M059J (cell line): Measurements from ENCODE around the gene ASCC1. TPM values are rescaled to one million over a fixed set of nuclear protein-coding genes. Genes with fewer than 3 reads are reported as not detected.

Source experiments
- DNase-seq: peaks from one replicate; pipeline ENCODE4 v3.0.0-alpha.2; 2012; ENCODE audit warnings: low read depth
- total RNA-seq: library from RNA; depleted of rRNA; stranded (reverse); fragments of >200 nt; shearing (Covaris generic); gene quantifications from 2 replicates; pipeline ENCODE4 v1.2.3, GENCODE V29; 2014

ASCC1 gene
- total RNA-seq, 1 experiment from 2014 or later = 37.1 TPM

DNA sequence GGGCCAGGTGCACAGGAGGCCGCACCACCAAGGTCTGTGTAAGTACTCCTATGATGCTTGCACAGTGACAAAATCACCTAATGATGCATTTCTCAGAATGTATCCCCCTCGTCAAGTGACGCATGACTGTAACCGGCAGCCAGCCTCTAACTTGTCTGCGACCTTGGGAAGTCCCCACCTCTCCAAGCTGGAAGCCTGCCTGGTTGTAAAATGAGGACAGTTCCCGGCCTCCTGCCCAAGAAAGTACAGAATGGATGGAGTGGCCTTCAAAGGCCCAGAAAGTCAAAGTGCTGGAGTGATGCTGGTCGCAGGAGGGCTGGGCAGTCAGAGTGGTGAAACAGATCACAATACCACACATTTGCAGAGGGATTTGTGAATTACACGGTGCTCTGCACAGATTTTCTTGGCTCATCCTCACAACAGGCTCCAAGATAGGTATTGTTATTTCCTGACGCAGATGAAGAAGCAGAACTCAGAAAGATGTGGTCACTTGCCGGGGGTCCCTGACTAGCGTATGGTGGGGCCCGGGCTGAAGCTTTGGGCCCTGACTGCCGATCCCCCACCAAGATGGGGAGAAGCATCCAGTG is 150.5 kb downstream of the ASCC1 start:
- no peak for DNase-seq

DNA sequence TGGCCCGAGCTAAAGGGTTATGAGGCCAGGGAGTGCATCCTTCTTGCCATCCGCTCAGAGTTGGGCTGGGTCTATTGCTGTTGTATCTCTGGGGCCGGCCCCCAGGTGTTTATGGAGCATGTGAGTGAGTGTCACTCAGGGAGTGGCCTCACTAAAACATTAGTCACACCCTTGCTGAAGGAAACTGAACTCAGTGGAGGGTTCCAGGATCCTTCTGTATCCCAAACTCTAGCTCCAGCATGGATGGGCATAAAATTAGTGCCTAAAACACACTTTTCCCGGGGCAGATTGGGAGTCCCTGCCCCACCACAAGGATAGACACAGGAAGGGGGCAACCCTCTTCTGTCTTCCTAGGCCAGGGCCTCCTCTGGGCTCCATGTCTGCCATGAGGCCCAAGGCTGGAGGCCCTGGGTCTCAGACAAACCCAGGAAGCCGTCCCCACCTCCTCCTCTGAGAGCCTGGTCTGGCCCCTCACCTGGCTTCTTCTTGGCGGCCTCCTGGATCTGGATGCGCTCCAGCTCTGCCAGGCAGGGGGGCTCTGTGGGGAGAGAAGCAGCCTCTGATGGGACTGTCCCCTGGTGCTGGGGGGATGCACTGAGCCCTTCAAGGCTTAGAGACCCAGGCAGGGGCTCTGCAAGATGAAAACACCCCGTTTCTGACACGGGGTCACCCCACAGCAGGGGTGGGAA is 152.2 kb downstream of the ASCC1 start:
- peak; percentile 25 for DNase-seq

DNA sequence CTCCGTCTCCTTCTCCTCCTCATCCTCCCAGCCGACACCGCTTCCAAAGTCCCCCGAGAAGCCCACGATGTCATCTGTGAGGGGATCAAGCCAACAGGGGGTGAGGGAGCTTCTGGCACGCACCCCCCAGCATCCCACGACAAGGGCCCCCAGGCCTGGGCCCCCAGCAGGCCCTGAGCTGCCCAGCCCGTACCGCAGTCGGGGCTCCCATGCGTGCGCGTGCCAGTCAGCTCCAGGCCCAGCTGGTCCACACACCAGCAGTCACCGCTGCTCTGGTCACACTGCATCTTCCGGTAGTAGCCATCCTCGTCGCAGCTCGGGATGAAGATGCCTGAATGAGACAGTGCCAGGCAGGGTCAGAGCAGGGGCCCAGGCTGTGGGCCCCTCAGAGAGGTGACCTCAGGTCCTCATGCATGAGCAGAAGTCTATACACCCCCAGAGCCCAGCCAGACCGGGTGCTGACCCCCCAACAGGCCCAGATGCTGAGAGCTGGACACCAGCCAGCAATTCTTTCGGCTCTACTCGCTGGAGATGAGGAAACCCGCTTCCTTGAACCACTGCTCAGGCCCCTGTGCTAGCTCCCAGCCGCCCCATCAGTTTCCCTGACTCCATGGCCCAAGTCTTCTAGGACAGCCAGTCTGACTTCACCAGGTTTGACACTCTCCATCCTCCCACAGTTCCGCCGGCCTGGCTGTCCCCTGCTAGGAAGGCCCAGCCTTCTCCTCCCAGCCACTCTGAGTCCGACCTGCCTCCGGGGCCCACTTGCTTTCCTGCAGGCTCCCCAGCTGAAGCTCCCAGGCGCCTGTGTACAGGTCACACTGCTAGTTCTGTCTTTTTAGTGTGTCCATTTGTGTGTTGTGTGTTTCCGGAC is 153.0 kb downstream of the ASCC1 start:
- no peak for DNase-seq

GRCh38 chr10:72062382-72062781 is 153.7 kb downstream of the ASCC1 start:
- DNase-seq = no peak

- DNase-seq = no peak
Observed at GRCh38 chr10:72061930-72062329, 154.1 kb downstream of the ASCC1 start.

DNA sequence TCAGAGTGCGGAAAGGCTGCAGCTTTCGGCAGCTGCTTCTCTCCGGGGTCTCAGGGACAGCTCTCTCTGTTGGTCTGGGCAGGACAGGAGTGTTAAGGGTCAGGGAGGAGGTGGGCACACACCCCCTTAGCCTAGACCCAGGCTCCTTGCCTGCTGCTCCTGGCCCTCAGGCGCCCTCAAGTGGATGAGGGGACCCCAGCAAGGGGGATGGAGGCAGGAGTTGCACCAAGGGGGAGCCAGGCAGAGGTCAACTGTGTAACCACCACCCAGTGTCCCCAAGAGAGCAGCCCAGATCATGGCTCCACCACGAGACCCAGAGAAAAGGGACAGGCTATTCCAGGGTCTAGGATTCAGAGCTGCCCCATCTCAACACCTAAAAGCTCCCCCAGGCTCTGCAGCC is 154.6 kb downstream of the ASCC1 start:
- DNase-seq = no peak

DNA sequence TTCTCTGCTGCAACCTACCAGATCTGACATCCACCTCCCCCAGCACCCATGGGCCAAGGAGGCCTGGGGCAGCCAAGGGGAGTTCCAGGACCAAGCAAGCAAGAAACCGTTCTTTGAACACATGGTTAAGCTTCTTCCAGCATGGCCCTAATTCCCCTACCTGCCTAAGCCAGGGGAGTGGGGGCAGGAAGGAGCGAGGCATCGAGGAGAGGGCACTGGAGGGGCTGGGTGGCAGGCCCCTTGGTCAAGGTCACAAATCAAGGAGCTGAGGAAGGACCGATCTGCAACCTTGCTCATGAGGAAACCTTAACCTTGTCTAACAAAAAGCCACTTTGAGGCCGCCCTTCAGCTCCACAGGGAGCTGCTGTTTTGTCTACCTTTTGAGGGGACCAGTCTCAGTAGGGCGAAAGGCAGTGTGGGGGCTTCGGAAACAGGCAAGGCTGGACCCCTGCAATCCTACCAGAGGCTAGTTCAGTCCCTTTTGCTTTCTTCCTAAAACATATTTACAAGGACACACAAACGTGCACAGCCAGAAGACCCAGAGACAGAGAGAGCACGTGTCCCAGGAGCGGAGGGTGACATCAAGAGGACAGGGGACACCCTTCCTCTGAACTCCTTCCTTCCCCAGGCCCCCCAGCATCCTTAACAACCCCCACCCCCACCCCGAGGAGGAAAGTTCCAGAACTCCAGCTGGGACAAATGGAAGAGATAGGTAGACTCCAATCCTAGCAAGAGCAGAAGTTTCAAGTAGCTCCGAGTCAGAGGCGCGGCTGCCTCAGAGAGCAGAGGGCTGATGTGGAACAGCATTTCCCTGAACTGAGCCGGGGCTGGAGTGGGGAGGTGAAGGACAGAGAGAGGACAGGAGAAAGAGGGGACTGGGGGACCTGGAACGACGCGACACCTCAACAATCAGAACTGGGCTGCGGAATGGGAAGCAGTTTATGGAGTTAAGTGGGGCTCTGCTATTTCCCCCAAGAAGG is 155.9 kb downstream of the ASCC1 start:
- DNase-seq = no peak

GRCh38 chr10:72058989-72059842 is 156.9 kb downstream of the ASCC1 start:
- DNase-seq = no peak

DNA sequence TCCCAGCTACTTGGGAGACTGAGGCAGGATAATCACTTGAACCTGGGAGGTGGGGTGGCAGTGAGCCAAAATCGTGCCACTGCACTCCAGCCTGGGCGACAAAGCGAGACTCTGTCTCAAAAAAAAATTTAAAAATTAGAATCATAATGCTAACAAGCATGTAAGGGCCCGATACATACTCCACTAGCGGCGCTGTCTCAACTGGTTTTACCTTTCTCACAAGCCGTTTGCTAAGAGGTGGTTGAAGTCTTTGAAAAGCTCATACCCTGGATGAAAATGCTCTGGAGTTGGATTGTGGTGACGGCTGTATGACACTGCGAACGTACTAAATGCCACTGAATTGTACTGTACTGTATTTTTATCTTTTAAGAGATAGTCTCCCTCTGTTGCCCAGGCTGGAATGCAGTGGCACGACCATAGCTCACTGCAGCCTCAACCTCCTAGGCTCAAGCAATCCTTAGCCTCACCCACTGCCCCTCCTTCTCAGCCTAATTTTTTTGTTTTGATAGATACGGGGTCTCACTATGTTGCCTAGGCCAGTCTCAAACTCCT is 157.7 kb downstream of the ASCC1 start:
- no peak for DNase-seq

DNA sequence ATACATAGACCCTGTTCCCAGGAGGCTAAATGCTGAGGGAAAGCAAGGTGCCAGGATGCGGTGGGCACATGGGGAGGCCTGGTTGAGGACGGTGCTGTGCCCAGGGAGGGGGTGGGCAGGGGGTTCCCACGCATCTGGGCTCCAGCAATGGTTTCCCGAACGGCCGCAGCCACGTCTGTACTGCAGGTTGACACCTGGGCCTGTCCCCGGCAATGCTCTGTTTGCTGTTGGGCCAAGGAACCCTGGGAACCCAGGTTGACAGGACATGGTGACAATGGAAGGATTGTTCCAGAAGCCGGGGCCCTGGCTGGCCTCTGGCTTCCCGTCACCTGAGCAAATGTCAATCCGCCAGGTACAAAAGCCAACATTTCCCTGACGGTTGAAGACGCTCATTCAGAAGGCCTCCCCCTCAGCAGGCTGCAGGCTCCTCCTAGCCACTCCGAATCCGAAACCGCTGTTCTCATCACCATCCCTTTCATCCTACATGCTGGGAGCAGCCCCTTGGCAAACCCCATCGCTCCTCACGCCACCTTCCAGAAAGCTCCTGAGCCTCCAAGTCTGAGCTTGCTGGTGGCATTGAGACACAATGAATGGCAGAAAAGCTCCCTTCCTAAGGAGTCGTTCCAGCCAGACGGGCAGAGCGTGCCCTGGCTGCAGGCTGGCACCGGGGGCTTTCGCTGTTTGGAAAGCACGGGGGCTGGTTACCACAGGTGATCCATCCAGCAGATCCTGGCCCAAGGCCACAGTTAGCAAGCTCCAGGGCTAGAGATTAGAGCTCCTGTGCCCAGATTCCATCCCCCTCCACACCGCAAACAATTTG is 158.9 kb downstream of the ASCC1 start:
- no peak for DNase-seq

GRCh38 chr10:72056113-72056512 is 160.0 kb downstream of the ASCC1 start:
- no peak for DNase-seq

DNA sequence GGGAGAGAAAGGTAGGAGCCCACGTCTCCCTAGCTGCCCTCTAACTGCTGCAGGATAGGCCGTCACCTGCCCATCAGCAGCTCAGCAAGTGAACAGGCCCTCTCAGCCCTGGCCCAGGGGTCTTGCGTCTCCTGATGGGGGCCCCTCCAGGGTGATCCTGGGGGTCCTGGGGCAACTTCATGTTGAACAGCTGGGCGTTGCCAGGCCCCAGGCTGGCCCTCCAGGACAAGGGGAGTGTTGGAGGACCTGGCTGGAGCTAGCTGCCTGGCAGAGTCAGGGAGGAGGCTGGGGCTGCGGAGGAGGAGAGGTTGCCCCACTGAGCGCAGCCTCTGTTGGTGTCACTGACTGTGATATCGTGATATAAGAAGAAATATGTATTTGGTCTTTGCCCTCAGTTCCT is 162.4 kb downstream of the ASCC1 start:
- DNase-seq = no peak

GRCh38 chr10:72050873-72051272 is 165.2 kb downstream of the ASCC1 start:
- DNase-seq = no peak

- no peak for DNase-seq
Observed at GRCh38 chr10:72049969-72050781, 165.9 kb downstream of the ASCC1 start.

- no peak for DNase-seq
Observed at GRCh38 chr10:72049472-72049871, 166.6 kb downstream of the ASCC1 start.

DNA sequence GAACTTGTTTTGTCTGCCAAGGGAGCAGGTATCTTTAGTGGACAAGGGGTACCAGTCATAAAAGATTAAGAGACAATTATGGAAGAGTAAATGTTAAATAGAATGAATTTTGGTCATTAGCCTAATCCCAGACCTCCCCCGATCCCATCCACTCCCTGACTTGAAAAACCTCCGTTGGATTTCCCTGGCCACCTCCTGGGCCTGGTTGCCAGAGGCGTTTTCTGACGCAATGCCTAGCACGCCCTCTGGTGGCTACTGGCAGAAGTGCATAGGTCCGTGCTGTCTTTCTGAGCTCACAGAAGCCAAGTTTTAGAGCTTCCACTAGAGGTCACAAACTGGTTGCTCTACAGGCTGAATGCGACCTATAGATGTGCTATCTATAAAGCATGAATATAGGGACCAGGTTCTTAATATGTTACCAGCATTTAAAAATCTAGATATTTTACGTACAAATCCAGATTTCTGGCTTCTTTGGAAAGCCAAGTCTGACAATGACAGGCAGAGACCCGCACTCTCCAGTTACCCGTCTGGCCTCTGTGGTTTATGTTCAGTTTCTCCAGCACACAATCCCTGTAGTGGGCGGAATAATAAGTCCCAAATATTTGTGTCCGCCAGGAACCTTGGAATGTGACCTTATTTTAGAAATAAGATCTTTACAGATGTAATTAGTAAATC is 167.5 kb downstream of the ASCC1 start:
- peak; percentile 84 for DNase-seq
